Peyer's patch (tissue), 4 donors: Measurements from ENCODE around the gene C1QL1. TPM values are rescaled to one million over a fixed set of nuclear protein-coding genes. Genes with fewer than 3 reads are reported as not detected.

Experiments used
- DNase-seq, 3 donors: peaks; one replicate each; pipeline ENCODE4 v3.0.0-alpha.2; 2017 to 2019
- H3K27ac ChIP-seq, 4 donors: fragments of 200-600 bp; sonication (generic); one replicate each; pipeline ENCODE4 v1.5.1; 2016 to 2019
- H3K27me3 ChIP-seq, 2 donors: fragments of 200-600 bp; sonication (generic); one replicate each; pipeline ENCODE4 v1.5.1; 2019
- H3K36me3 ChIP-seq, 3 donors: fragments of 200-600 bp; sonication (generic); one replicate each; pipeline ENCODE4 v1.5.1; 2016 to 2019
- H3K4me1 ChIP-seq, 4 donors: fragments of 200-600 bp; sonication (generic); one replicate each; pipeline ENCODE4 v1.5.1; 2016 to 2019
- H3K4me3 ChIP-seq, 4 donors: fragments of 200-600 bp; sonication (generic); 1 replicate in 3 of 4; 2 replicates in 1 of 4; pipeline ENCODE4 v1.5.1; 2016 to 2019; ENCODE audit warnings: mild to moderate bottlenecking in 1 of 4
- H3K9me3 ChIP-seq, 4 donors: fragments of 200-600 bp; sonication (generic); one replicate each; pipeline ENCODE4 v1.5.1; 2016 to 2019; ENCODE audit warnings: mild to moderate bottlenecking in 1 of 4
- POLR2A ChIP-seq, 2 donors: fragments of 450-650 bp; IDR thresholded peaks; one replicate each; pipeline ENCODE4 v1.5.1; 2017; ENCODE audit warnings: antibody characterized with exemption in 2 of 2, mild to moderate bottlenecking in 2 of 2, moderate library complexity in 2 of 2
- small RNA-seq, 2 donors: library from RNA; depleted of rRNA; stranded (forward); fragments of <200 nt; gene quantifications; one replicate each; pipeline ENCODE3, GENCODE V24; 2016
- total RNA-seq, 4 donors: library from RNA; depleted of rRNA; stranded (reverse); fragments of >200 nt; gene quantifications; one replicate each; pipeline ENCODE4 v1.1.0, GENCODE V29; 2016
- TF ChIP-seq, protein P1 (sequence below), 6 experiments: fragments of 450-650 bp in 4 of 6; fragments of 200-600 bp in 2 of 6; sonication (generic) in 1 of 6; IDR thresholded peaks; one replicate each; pipeline ENCODE4 v1.5.1; 2017 to 2019; ENCODE audit warnings: antibody characterized with exemption in 6 of 6, mild to moderate bottlenecking in 3 of 6, moderate library complexity in 1 of 6

The C1QL1 gene
- total RNA-seq, 4 donors from 2014 or later: 0.67 to 3.3 TPM; not detected in 2

DNA sequence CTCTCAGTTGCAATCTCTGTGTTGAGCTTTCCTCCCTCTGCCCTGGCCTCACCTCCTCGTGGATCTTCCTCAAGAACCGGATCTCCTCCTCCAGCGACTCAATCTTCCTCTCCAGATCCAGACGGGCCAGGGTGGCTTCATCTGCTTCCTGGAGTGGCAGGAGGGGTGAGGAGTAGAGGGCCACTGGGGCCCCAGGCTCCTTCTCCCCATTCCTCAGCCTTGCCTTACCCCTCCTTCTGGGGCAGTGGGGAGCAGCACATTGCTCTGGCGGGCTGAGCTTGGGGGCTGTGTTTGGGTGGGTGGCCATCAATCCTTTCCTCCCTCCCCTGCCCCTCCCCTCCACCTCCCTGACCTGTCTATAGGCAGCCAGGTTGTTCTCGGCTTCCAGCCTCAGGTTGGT is 54.4 kb downstream of the C1QL1 start:
- no peak for DNase-seq
- H3K4me1 ChIP-seq: peaks cover 0 to 7% (median 2%) of the 10 kb centered on the region in 4 donors
- TF ChIP-seq POLR2A (IDR thresholded peaks at IDR 0.05): no peak
- TF ChIP-seq, protein P1, sequence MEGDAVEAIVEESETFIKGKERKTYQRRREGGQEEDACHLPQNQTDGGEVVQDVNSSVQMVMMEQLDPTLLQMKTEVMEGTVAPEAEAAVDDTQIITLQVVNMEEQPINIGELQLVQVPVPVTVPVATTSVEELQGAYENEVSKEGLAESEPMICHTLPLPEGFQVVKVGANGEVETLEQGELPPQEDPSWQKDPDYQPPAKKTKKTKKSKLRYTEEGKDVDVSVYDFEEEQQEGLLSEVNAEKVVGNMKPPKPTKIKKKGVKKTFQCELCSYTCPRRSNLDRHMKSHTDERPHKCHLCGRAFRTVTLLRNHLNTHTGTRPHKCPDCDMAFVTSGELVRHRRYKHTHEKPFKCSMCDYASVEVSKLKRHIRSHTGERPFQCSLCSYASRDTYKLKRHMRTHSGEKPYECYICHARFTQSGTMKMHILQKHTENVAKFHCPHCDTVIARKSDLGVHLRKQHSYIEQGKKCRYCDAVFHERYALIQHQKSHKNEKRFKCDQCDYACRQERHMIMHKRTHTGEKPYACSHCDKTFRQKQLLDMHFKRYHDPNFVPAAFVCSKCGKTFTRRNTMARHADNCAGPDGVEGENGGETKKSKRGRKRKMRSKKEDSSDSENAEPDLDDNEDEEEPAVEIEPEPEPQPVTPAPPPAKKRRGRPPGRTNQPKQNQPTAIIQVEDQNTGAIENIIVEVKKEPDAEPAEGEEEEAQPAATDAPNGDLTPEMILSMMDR (IDR thresholded peaks at IDR 0.05): no peak
- H3K36me3 ChIP-seq: no peaks in the 10 kb centered on the region
- no peak overlapping the region for H3K27ac ChIP-seq
- H3K27me3 ChIP-seq: no peaks in the 10 kb centered on the region
- no peak overlapping the region for H3K4me3 ChIP-seq
- H3K9me3 ChIP-seq: no peaks in the 10 kb centered on the region

DNA sequence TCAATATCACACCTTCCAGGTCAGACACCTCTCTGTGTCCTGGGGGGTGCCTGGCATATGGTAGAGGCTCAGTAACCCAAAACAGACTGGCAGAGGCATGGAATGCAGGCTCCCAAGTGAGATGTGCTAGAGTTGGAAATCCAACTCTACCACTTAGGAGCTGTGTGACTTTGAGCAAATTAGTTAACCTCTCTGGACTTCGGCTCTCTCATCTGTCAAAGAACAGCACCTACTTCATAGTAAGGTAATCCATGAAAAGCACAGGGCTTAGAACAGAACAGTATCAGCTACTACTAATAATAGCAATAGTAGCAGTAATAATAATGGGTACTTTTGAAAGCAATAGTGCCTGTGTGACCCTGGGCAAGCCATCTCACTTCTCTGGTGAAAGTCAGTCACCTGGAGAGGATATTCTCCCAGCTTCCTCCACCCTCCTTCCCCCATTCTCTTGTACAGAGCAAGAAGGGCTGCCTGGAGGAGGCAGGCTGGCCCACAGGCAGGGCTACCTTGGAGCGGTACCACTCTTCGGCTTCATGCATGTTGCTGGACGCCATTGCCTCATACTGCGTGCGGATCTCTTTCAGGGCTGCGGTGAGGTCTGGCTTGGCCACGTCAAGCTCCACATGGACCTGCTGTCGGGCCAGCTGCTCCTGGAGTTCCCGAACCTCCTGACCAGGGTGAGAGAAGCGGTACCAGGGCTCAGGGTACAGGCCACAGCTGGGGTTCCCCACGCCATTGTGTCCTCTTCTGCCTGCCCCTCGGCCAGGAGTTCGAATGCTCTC is 55.1 kb downstream of the C1QL1 start:
- no peaks in the 10 kb centered on the region for H3K9me3 ChIP-seq
- no peak overlapping the region for H3K4me3 ChIP-seq
- peaks cover 0 to 7% (median 2%) of the 10 kb centered on the region in 4 donors for H3K4me1 ChIP-seq
- H3K27ac ChIP-seq: no peak overlapping the region
- no peaks in the 10 kb centered on the region for H3K36me3 ChIP-seq
- TF ChIP-seq, protein P1 (IDR thresholded peaks at IDR 0.05): no peak
- no peak for TF ChIP-seq POLR2A (IDR thresholded peaks at IDR 0.05)
- H3K27me3 ChIP-seq: no peaks in the 10 kb centered on the region
- DNase-seq: no peak

DNA sequence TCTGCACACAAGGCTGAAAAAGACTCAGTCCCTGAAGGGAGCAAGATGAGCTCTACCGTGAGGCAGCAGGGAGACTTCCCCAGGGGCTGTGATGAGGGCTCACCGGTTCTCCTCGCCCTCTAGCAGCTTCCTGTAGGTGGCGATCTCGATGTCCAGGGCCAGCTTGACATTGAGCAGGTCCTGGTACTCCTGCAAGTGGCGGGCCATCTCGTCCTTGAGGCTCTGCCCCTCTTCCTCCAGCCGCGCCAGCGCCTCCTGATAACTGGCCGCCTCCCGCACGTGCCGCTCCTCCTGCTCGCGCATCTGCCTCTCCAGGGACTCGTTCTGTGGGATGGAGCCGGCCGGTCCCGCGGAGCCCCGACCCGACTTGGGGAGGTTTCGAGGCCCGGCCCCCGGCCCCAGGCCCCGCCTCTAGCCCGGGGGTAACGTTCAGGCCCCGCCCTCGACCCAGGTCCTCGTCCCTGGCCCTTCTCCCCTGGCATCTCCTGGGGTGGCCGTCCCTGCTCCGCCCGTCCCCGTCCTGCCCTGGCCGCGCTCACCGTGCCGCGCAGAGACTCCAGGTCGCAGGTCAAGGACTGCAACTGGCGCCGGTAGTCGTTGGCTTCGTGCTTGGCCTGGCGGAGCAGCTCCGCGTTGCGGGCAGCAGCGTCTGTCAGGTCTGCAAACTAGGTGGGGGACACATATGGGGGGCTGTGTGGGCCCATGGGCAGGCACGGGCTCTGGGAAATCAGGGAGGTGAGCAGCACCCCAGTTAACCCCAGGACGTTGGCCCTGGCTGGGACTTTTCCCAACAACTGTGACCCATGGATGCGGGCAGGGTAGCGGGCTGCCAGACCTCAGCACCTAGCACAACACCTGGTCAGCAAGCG is 56.7 kb downstream of the C1QL1 start:
- no peak overlapping the region for H3K27ac ChIP-seq
- DNase-seq: peak; percentile 43 to 81 (median 65)
- no peak for TF ChIP-seq POLR2A (IDR thresholded peaks at IDR 0.05)
- TF ChIP-seq, protein P1 (IDR thresholded peaks at IDR 0.05): peak in 5 of 6 experiments; percentile 11 to 57 (median 39)

DNA sequence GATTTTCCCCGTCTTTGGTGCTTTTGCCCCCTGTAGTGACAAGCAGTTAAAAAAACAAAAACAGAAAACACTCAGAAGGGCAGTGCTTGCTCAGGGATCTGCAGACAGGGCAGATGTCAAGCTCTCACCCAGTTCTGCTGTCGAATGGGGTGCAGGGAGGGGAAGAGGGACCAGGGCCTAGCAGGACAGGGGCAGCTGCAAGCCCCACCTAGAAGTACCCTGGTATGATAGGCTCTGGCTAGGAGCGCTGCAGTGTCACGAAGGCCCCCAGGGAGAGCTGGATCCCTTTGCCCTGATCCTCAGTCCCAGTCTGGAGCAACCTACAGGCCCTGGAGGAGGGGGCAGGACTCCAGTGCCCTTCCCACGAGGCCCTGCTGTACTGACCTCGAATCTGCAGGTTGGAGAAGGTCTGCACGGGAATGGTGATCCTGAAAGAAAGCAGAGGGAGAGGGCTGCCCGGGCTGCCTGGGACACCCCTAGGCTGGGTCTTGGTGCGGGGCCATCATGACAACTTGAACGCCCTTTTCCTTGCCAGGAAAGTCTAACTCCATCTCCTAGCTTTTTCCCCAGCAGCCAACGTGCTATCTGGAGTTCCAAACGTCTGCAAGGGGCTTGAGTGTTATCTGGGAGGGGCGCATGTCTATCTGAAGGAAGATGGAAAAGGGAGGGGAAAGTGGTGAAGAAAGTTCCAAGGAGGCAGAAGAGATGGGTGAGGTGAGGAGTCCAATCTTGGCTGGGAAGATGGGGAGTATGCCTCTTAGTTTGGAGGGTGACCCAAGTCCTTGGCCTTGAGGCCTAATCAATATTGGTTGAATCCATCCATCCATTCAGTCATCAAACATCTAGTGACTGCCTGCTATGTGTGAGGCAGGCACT is 57.6 kb downstream of the C1QL1 start:
- TF ChIP-seq, protein P1 (IDR thresholded peaks at IDR 0.05): no peak
- no peak for TF ChIP-seq POLR2A (IDR thresholded peaks at IDR 0.05)
- no peak for DNase-seq
- H3K27me3 ChIP-seq: no peaks in the 10 kb centered on the region

More for the DNA sequence above, 56.7 kb downstream of the C1QL1 start:
- H3K4me1 ChIP-seq: peaks cover 0 to 7% (median 2%) of the 10 kb centered on the region in 4 donors
- H3K36me3 ChIP-seq: no peaks in the 10 kb centered on the region
- no peaks in the 10 kb centered on the region for H3K27me3 ChIP-seq
- H3K4me3 ChIP-seq: peak overlapping the region; percentile 6 to 45 (median 40)
- H3K9me3 ChIP-seq: no peaks in the 10 kb centered on the region

More for the DNA sequence above, 57.6 kb downstream of the C1QL1 start:
- H3K4me3 ChIP-seq: no peak overlapping the region
- peaks cover 0 to 15% (median 5%) of the 10 kb centered on the region in 4 donors for H3K4me1 ChIP-seq
- no peak overlapping the region for H3K27ac ChIP-seq
- H3K36me3 ChIP-seq: no peaks in the 10 kb centered on the region
- no peaks in the 10 kb centered on the region for H3K9me3 ChIP-seq

Small RNAs within 50 kb of the gene (small RNA-seq; reads per million reads assigned to genes)
- 0 reads per million in 2 donors for gene AC015936.2
- 0 reads per million in 2 donors for gene MIR6783

Other genes with a start within 250 kb of the C1QL1 start
- gene ADAM11, start 209.3 kb downstream of the C1QL1 start, total RNA-seq: 1 to 10 TPM in 1 of 4 donors, under 1 TPM in 1, not detected in 2; 0.67 to 1.4 TPM
- gene GJC1, start 138.0 kb downstream of the C1QL1 start, total RNA-seq: 1 to 10 TPM; 1.4 to 7.4 (median 2.5) TPM
- gene HIGD1B, start 120.4 kb downstream of the C1QL1 start, total RNA-seq: not detected
- 100 to 1,000 TPM in 1 of 4 donors, 10 to 100 TPM in 3; 43.3 to 176 (median 69.8) TPM for gene EFTUD2, start 68.9 kb downstream of the C1QL1 start, total RNA-seq
- not detected for gene GFAP, start 52.8 kb downstream of the C1QL1 start, total RNA-seq
- 10 to 100 TPM in 1 of 4 donors, 1 to 10 TPM in 3; 3.4 to 40.4 (median 6.8) TPM for gene KIF18B, start 20.5 kb downstream of the C1QL1 start, total RNA-seq
- gene DCAKD, start 83.3 kb upstream of the C1QL1 start, total RNA-seq: 10 to 100 TPM; 12.6 to 78.4 (median 23.2) TPM
- gene NMT1, start 93.0 kb upstream of the C1QL1 start, total RNA-seq: 100 to 1,000 TPM in 1 of 4 donors, 10 to 100 TPM in 3; 60.9 to 111 (median 77.1) TPM
- 10 to 100 TPM; 11.6 to 44.4 (median 18.4) TPM for gene PLCD3, start 164.2 kb upstream of the C1QL1 start, total RNA-seq
- gene ACBD4, start 167.4 kb upstream of the C1QL1 start, total RNA-seq: 100 to 1,000 TPM in 1 of 4 donors, 10 to 100 TPM in 3; 33.8 to 124 (median 76.3) TPM
- gene HEXIM1, start 180.2 kb upstream of the C1QL1 start, total RNA-seq: 10 to 100 TPM; 24.3 to 41.8 (median 31.7) TPM
- 10 to 100 TPM in 3 of 4 donors, 1 to 10 TPM in 1; 8.4 to 28.9 (median 11.2) TPM for gene HEXIM2, start 193.6 kb upstream of the C1QL1 start, total RNA-seq